ENCODE measurements around the gene PEAK1. TPM values are rescaled to one million over a fixed set of nuclear protein-coding genes. Genes with fewer than 3 reads are reported as not detected.
A peak's percentile ranks its signal among the peaks of the same experiment; 100 is the strongest.

PEAK1 gene
- total RNA-seq, 4 donors from 2014 or later, result 91.8 to 170 (median 123) TPM

DNA sequence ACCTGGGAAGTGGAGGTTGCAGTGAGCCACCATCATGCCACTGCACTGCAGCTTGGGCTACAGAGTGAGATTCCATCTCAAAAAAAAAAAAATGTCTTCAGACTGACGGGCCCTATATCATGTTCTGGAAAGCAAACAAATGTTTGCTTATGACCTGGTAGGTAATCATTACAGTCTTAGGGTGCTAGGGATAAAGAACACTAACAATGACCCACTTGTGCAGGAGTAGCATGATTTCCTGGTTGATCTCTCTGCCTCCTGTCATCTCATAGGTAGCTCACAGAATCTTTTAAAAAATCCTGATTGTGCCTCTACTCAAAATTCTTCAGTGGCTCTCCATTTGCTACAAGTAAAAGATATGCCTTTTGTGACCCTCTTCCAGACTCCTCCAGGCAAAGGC is 274.5 kb downstream of the PEAK1 start:
- H3K4me3 ChIP-seq, result no peak overlapping the region
- H3K9me3 ChIP-seq, result peaks cover 0 to 12% (median 6%) of the 10 kb centered on the region in 4 donors
- peaks cover 0 to 12% (median 3%) of the 10 kb centered on the region in 4 donors for H3K36me3 ChIP-seq
- DNase-seq (ENCODE audit: extremely low spot score), result no peak
- H3K27ac ChIP-seq (replicated peaks in 1 of 4), result no peak overlapping the region
- H3K4me1 ChIP-seq, result peaks cover 0 to 13% (median 5%) of the 10 kb centered on the region in 4 donors
- intact Hi-C loops (cut with DNase I), result no loop called here
- TF ChIP-seq POLR2AphosphoS5 (IDR thresholded peaks at IDR 0.05) (no peak), POLR2A (IDR thresholded peaks at IDR 0.05; ENCODE audit: low read depth) (no peak), EP300 (IDR thresholded peaks at IDR 0.05) (no peak)
- TF ChIP-seq, protein P1, sequence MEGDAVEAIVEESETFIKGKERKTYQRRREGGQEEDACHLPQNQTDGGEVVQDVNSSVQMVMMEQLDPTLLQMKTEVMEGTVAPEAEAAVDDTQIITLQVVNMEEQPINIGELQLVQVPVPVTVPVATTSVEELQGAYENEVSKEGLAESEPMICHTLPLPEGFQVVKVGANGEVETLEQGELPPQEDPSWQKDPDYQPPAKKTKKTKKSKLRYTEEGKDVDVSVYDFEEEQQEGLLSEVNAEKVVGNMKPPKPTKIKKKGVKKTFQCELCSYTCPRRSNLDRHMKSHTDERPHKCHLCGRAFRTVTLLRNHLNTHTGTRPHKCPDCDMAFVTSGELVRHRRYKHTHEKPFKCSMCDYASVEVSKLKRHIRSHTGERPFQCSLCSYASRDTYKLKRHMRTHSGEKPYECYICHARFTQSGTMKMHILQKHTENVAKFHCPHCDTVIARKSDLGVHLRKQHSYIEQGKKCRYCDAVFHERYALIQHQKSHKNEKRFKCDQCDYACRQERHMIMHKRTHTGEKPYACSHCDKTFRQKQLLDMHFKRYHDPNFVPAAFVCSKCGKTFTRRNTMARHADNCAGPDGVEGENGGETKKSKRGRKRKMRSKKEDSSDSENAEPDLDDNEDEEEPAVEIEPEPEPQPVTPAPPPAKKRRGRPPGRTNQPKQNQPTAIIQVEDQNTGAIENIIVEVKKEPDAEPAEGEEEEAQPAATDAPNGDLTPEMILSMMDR (IDR thresholded peaks at IDR 0.05), result no peak
- H3K27me3 ChIP-seq, result no peaks in the 10 kb centered on the region
- WGBS, result 100% methylated on average over 1 of the region's 1 CpG

DNA sequence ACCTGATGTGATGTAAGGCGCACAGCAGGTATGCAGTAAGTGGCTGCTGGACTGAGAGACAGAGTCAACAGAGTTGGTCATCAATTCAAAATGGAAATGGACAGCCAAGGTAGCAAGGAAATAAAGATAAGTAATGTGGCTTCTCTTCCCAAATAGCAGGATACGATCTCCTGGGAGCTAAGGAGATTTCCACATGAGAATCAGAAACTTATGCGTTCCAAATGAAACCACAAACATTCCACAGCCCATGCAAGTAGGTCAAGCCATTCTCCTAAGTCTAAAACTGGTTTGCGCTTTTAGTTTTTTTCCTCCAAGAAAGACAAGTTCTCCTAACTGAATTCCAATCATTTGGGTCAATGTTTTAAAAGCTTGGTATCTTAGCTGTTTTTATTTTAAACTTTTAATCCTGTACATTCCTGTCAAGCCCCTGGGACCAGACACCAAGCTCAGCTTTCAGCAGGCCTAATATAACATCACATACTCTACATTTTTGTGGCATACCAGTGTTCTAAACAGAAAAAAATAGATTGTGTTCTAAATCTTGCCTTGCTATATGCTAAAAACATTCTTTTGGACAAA is 275.3 kb downstream of the PEAK1 start:
- Histone ChIP-seq H3K27ac (replicated peaks in 1 of 4) (peak overlapping the region in 1 of 4 donors; percentile 47), H3K4me3 (no peak overlapping the region), H3K4me1 (peaks cover 0 to 13% (median 5%) of the 10 kb centered on the region in 4 donors), H3K9me3 (peaks cover 0 to 16% (median 10%) of the 10 kb centered on the region in 4 donors), H3K36me3 (peaks cover 0 to 12% (median 4%) of the 10 kb centered on the region in 4 donors), H3K27me3 (no peaks in the 10 kb centered on the region)
- WGBS, result 81% methylated on average over 4 of the region's 4 CpGs
- no peak for TF ChIP-seq POLR2A (IDR thresholded peaks at IDR 0.05; ENCODE audit: low read depth)
- no peak for TF ChIP-seq EP300 (IDR thresholded peaks at IDR 0.05)
- TF ChIP-seq, protein P1 (IDR thresholded peaks at IDR 0.05), result no peak
- TF ChIP-seq POLR2AphosphoS5 (IDR thresholded peaks at IDR 0.05), result no peak
- intact Hi-C loops (cut with DNase I), result no loop called here
- no peak for DNase-seq (ENCODE audit: extremely low spot score)

DNA sequence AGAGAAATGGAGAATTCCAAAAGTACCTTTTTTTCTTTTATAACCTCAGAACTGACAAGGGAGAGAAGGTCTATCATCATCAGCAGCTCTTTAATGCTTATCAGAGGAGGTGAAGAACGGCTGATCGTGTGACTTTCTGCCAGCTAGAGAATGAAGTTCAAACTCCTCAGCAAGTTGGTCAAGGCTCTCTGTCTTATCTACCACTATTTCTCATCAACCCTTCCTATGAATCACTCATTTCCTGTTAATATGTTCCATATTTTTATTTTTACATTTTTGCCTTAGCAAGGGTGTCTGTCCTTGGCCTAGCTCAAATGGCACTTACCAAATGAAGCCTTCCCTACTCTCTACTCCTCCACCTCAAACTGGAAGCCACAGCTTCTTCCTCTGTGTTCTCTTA is 275.9 kb downstream of the PEAK1 start:
- 90% methylated on average over 2 of the region's 2 CpGs for WGBS
- H3K9me3 ChIP-seq, result peaks cover 0 to 16% (median 10%) of the 10 kb centered on the region in 4 donors
- no peaks in the 10 kb centered on the region for H3K27me3 ChIP-seq
- H3K4me1 ChIP-seq, result peaks cover 0 to 13% (median 5%) of the 10 kb centered on the region in 4 donors
- H3K4me3 ChIP-seq, result no peak overlapping the region
- intact Hi-C loops (cut with DNase I), result no loop called here
- H3K27ac ChIP-seq (replicated peaks in 1 of 4), result peak overlapping the region in 1 of 4 donors; percentile 47
- DNase-seq (ENCODE audit: extremely low spot score), result no peak
- peaks cover 0 to 12% (median 4%) of the 10 kb centered on the region in 4 donors for H3K36me3 ChIP-seq
- TF ChIP-seq, protein P1 (IDR thresholded peaks at IDR 0.05), result no peak
- no peak for TF ChIP-seq POLR2A (IDR thresholded peaks at IDR 0.05; ENCODE audit: low read depth)
- no peak for TF ChIP-seq EP300 (IDR thresholded peaks at IDR 0.05)
- TF ChIP-seq POLR2AphosphoS5 (IDR thresholded peaks at IDR 0.05), result no peak

DNA sequence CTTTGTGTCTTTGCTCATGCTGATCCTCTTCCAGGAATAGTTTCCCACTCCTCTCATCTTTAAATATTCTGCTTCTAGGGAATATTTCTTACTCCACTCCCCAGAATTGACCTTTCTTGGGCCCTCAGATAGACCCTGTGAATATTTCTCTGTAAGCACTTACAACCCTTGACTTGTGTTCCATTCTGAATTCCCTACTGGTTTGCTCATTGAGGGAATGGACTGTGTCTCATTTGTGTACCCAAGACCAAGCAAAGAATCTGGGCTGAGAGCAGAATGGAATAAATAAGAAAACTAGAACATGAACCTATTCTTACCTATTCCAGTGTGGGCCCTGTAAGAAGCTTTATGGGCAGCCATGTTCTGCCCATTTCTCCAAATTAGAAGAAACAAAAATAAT is 276.3 kb downstream of the PEAK1 start:
- TF ChIP-seq EP300 (IDR thresholded peaks at IDR 0.05) (no peak), POLR2A (IDR thresholded peaks at IDR 0.05; ENCODE audit: low read depth) (no peak), POLR2AphosphoS5 (IDR thresholded peaks at IDR 0.05) (no peak)
- TF ChIP-seq, protein P1 (IDR thresholded peaks at IDR 0.05), result no peak
- peaks cover 0 to 13% (median 5%) of the 10 kb centered on the region in 4 donors for H3K4me1 ChIP-seq

More for the DNA sequence above, 276.3 kb downstream of the PEAK1 start:
- peaks cover 0 to 16% (median 10%) of the 10 kb centered on the region in 4 donors for H3K9me3 ChIP-seq
- no peak for DNase-seq (ENCODE audit: extremely low spot score)
- intact Hi-C loops (cut with DNase I), result no loop called here
- H3K4me3 ChIP-seq, result no peak overlapping the region
- H3K27ac ChIP-seq (replicated peaks in 1 of 4), result peak overlapping the region in 1 of 4 donors; percentile 47
- no peaks in the 10 kb centered on the region for H3K27me3 ChIP-seq
- peaks cover 0 to 10% (median 4%) of the 10 kb centered on the region in 4 donors for H3K36me3 ChIP-seq
